A673 (cell line): ENCODE measurements around the gene SAPCD1. TPM values are rescaled to one million over a fixed set of nuclear protein-coding genes. Genes with fewer than 3 reads are reported as not detected.

ENCODE experiments used
- BruUV-seq: library from RNA; stranded (reverse); fragments of 400-500 nt; replicated peaks from 2 replicates; lab custom pipeline; 2021; lab: Mats Ljungman, UMichigan
- CTCF ChIA-PET: fragments of 300-600 bp; sonication (Branson Sonifier 250); formaldehyde crosslinking; loops from one replicate; lab custom pipeline; 2022; ENCODE audit warnings: antibody characterized with exemption; lab: Charles Lee
- POLR2A ChIA-PET: fragments of 300-600 bp; sonication (Branson Sonifier 250); formaldehyde crosslinking; loops from one replicate; lab custom pipeline; 2022; ENCODE audit warnings: antibody characterized with exemption; ENCODE audit not compliant: low non-redundant PET; lab: Charles Lee
- DNase-seq: peaks from one replicate; pipeline ENCODE4 v3.0.0-alpha.2; 2015; ENCODE audit warnings: low spot score
- H3K27ac ChIP-seq: fragments of 200-600 bp; sonication (generic); 2 replicates; pipeline ENCODE4 v1.5.1; 2016; ENCODE audit warnings: mixed run types, low read depth, mild to moderate bottlenecking, mixed read lengths, antibody characterized with exemption, low read length; ENCODE audit not compliant: poor library complexity, severe bottlenecking
- H3K27me3 ChIP-seq: fragments of 200-600 bp; sonication (generic); replicated peaks from 2 replicates; pipeline ENCODE4 v1.6.1; 2017; ENCODE audit warnings: mixed run types, low read depth, mild to moderate bottlenecking, mixed read lengths, antibody characterized with exemption, low read length; ENCODE audit not compliant: insufficient read depth, poor library complexity
- H3K36me3 ChIP-seq: fragments of 200-600 bp; sonication (generic); 2 replicates; pipeline ENCODE4 v1.6.1; 2016; ENCODE audit warnings: mixed run types, mild to moderate bottlenecking, mixed read lengths, antibody characterized with exemption, low read length; ENCODE audit not compliant: insufficient read depth, poor library complexity, severe bottlenecking
- H3K4me1 ChIP-seq: fragments of 200-600 bp; sonication (generic); 2 replicates; pipeline ENCODE4 v1.6.1; 2017; ENCODE audit warnings: mixed run types, mild to moderate bottlenecking, mixed read lengths, antibody characterized with exemption, low read length; ENCODE audit not compliant: insufficient read depth, poor library complexity, severe bottlenecking
- H3K4me3 ChIP-seq: fragments of 200-600 bp; sonication (generic); 2 replicates; pipeline ENCODE4 v1.5.1; 2016; ENCODE audit warnings: low read depth, mixed run types, mild to moderate bottlenecking, mixed read lengths, low read length; ENCODE audit not compliant: poor library complexity, severe bottlenecking
- H3K9me3 ChIP-seq: fragments of 200-600 bp; sonication (generic); 2 replicates; pipeline ENCODE4 v1.6.1; 2016; ENCODE audit warnings: mixed run types, low read depth, mild to moderate bottlenecking, mixed read lengths, antibody characterized with exemption, low read length; ENCODE audit not compliant: poor library complexity, severe bottlenecking
- CTCF ChIP-seq: fragments of 300-800, 200-600 bp; sonication (generic); conservative IDR thresholded peaks from 2 replicates; pipeline ENCODE4 v1.5.1; 2017; ENCODE audit warnings: low read depth, mild to moderate bottlenecking, antibody characterized with exemption, low read length, moderate library complexity, mixed read lengths
- EZH2 ChIP-seq: fragments of 200-600 bp; sonication (generic); IDR thresholded peaks from 2 replicates; pipeline ENCODE4 v1.6.1; 2017; ENCODE audit warnings: borderline replicate concordance, low read depth, mild to moderate bottlenecking, mixed read lengths, antibody characterized with exemption, low read length; ENCODE audit not compliant: poor library complexity, severe bottlenecking
- intact Hi-C: fragments of 100-400 bp; cut with micrococcal nuclease; formaldehyde crosslinking; loops from one replicate; pipeline ENCODE4 v1.10.0; 2022; ENCODE audit not compliant: unreplicated experiment
- total RNA-seq: library from RNA; stranded (reverse); gene quantifications from 2 replicates; pipeline ENCODE4 v1.2.3, GENCODE V29; 2021

SAPCD1 gene
- total RNA-seq, 1 experiment from 2014 or later, result 9.9 TPM

- TF ChIP-seq EZH2 (no peak), CTCF (no peak)
- POLR2A ChIA-PET, result interaction anchor here (1.0 to 1.2 kb wide), 2 partner anchors 9 to 97 kb away, joined by 4 to 8 read pairs; partner anchors contain the start of genes HSPA1B and MSH5
- peaks cover 54% of the 10 kb centered on the region for H3K36me3 ChIP-seq
Observed at GRCh38 chr6:31730631-31731086, 31.8 kb upstream of the SAPCD1 start.

GRCh38 chr6:31732029-31732428 is 30.4 kb upstream of the SAPCD1 start:
- DNase-seq, result no peak
- no peaks in the 10 kb centered on the region for H3K9me3 ChIP-seq
- BruUV-seq, result no TSS peak
- no peak overlapping the region for H3K27ac ChIP-seq
- no peaks in the 10 kb centered on the region for H3K27me3 ChIP-seq
- intact Hi-C loops, result loop anchor here (10.0 kb wide), 1 partner anchor 187 kb away; the partner anchor contains the start of genes ATP6V1G2, DDX39B and NFKBIL1
- H3K4me3 ChIP-seq, result no peak overlapping the region
- no peak for TF ChIP-seq CTCF
- TF ChIP-seq EZH2, result no peak
- H3K4me1 ChIP-seq, result peaks cover 24% of the 10 kb centered on the region
- POLR2A ChIA-PET, result no interaction called here
- H3K36me3 ChIP-seq, result peaks cover 51% of the 10 kb centered on the region
- CTCF ChIA-PET, result no interaction called here

More at GRCh38 chr6:31730631-31731086, 31.8 kb upstream of the SAPCD1 start:
- no peaks in the 10 kb centered on the region for H3K27me3 ChIP-seq
- CTCF ChIA-PET, result interaction anchor here (0.6 to 1.6 kb wide), 2 partner anchors 25 to 100 kb away, joined by 6 to 14 read pairs; no protein-coding TSS in a partner anchor
- DNase-seq, result no peak
- BruUV-seq, result no TSS peak
- peak overlapping the region; percentile 76 for H3K4me3 ChIP-seq
- intact Hi-C loops, result loop anchor here (10.0 kb wide), 1 partner anchor 186 kb away; the partner anchor contains the start of genes ATP6V1G2, DDX39B and NFKBIL1
- no peak overlapping the region for H3K27ac ChIP-seq
- H3K9me3 ChIP-seq, result no peaks in the 10 kb centered on the region
- H3K4me1 ChIP-seq, result peaks cover 19% of the 10 kb centered on the region

- Histone ChIP-seq H3K27ac (peak overlapping the region; percentile 95), H3K9me3 (no peaks in the 10 kb centered on the region), H3K4me1 (peaks cover 39% of the 10 kb centered on the region), H3K36me3 (peaks cover 36% of the 10 kb centered on the region), H3K4me3 (peak overlapping the region; percentile 77), H3K27me3 (no peaks in the 10 kb centered on the region)
- POLR2A ChIA-PET, result no interaction called here
- TF ChIP-seq EZH2 (no peak), CTCF (no peak)
- intact Hi-C loops, result loop anchor here (10.0 kb wide), 1 partner anchor 189 kb away; the partner anchor contains the start of genes ATP6V1G2, DDX39B and NFKBIL1
- CTCF ChIA-PET, result interaction anchor here (0.5 kb wide), 1 partner anchor 102 kb away, joined by 11 read pairs; no protein-coding TSS in a partner anchor
- DNase-seq, result no peak
- BruUV-seq, result no TSS peak
Observed at GRCh38 chr6:31733734-31734133, 28.7 kb upstream of the SAPCD1 start.
